Activated CD4-positive, alpha-beta T cell treated with anti-CD3 and anti-CD28 coated beads for 36 hours (primary cell): ENCODE measurements around the gene RTN4. TPM values are rescaled to one million over a fixed set of nuclear protein-coding genes. Genes with fewer than 3 reads are reported as not detected.
A peak's percentile ranks its signal among the peaks of the same experiment; 100 is the strongest.
"Not testable (repeated sequence)": the region's sequence is repeated elsewhere in the genome, so short reads cannot be mapped to it uniquely, and the experiment has no call there.

ENCODE experiments used
- ATAC-seq: fragments of 200-7000 bp; cut with Tn5 transposase; one replicate; pipeline ENCODE4 v1.10.0; 2021; ENCODE audit warnings: mild to moderate bottlenecking, moderate library complexity
- CTCF ChIA-PET: fragments of 350-600 bp; sonication (Branson Sonifier 250); formaldehyde crosslinking; loops from one replicate; lab custom pipeline; 2021; ENCODE audit warnings: antibody characterized with exemption; lab: Charles Lee
- POLR2A ChIA-PET: fragments of 350-600 bp; sonication (Branson Sonifier 250); formaldehyde crosslinking; loops from one replicate; lab custom pipeline; 2021; ENCODE audit warnings: antibody characterized with exemption, inconsistent platforms; lab: Charles Lee
- DNase-seq: peaks from one replicate; pipeline ENCODE4 v3.0.0-alpha.2; 2020
- H3K27ac Mint-ChIP-seq: one replicate; pipeline ENCODE4 v1.8.0; 2021; ENCODE audit warnings: mixed read lengths
- H3K27me3 Mint-ChIP-seq: one replicate; pipeline ENCODE4 v1.8.0; 2021; ENCODE audit warnings: mixed read lengths
- H3K36me3 Mint-ChIP-seq: one replicate; pipeline ENCODE4 v1.8.0; 2021; ENCODE audit warnings: low read depth, mixed read lengths
- H3K4me1 Mint-ChIP-seq: one replicate; pipeline ENCODE4 v1.8.0; 2021; ENCODE audit warnings: mixed read lengths
- H3K4me3 Mint-ChIP-seq: one replicate; pipeline ENCODE4 v1.8.0; 2021; ENCODE audit warnings: mild to moderate bottlenecking, moderate library complexity, mixed read lengths
- H3K9me3 Mint-ChIP-seq: one replicate; pipeline ENCODE4 v1.8.0; 2021; ENCODE audit warnings: low read depth, mixed read lengths
- intact Hi-C, 2 experiments: fragments of 100-400 bp; cut with DNase I in 1 of 2; cut with micrococcal nuclease in 1 of 2; formaldehyde crosslinking; loops; one replicate each; pipeline versions ENCODE4 v1.14.2 to v1.15.1; 2022 to 2024; cut with DNase I, micrococcal nuclease
- total RNA-seq, 2 experiments: library from RNA; stranded (reverse); gene quantifications; one replicate each; pipeline ENCODE4 v1.2.3, GENCODE V29; 2021

The RTN4 gene
- 10 to 100 TPM; 70.3 to 84.8 TPM for total RNA-seq

GRCh38 chr2:55050100-55050994, at the start of gene RTN4:
TSS of gene RTN4 (minus strand) at chr2:55050451. CDS start at chr2:55050300, 151 bp downstream.
- POLR2A ChIA-PET = interaction anchor here (0.6 to 1.6 kb wide), 6 partner anchors 25 to 490 kb away, joined by 3 to 11 read pairs (median 4); partner anchors contain the start of genes CLHC1, EML6 and RPS27A
- peak within 1 kb of the TSS; percentile 99 for H3K4me3 Mint-ChIP-seq
- H3K27me3 Mint-ChIP-seq = no peaks in the 10 kb centered on the region
- H3K9me3 Mint-ChIP-seq = no peaks in the 10 kb centered on the region
- CTCF ChIA-PET = interaction anchor here (0.7 to 5.5 kb wide), 9 partner anchors 10 to 201 kb away, joined by 3 to 43 read pairs (median 4); no protein-coding TSS in a partner anchor
- ATAC-seq (peak; percentile 92), DNase-seq (peak; percentile 99)
- H3K4me1 Mint-ChIP-seq = peaks cover 60% of the 10 kb centered on the region
- intact Hi-C loops = loop anchor here (1.0 to 10.0 kb wide), 19 partner anchors 52 to 1078 kb away; partner anchors contain the start of genes CFAP36 (in 2 of the 2), CLHC1 (in 2 of the 2), EML6 (in 2 of the 2) and PNPT1 (in 2 of the 2)
- peak within 1 kb of the TSS; percentile 100 for H3K27ac Mint-ChIP-seq
- H3K36me3 Mint-ChIP-seq = no peaks in the 10 kb centered on the region

- H3K4me3 Mint-ChIP-seq = no peak overlapping the region
- CTCF ChIA-PET = no interaction called here
- intact Hi-C loops = no loop called here
- no peaks in the 10 kb centered on the region for H3K9me3 Mint-ChIP-seq
- POLR2A ChIA-PET = no interaction called here
- peaks cover 13% of the 10 kb centered on the region for H3K4me1 Mint-ChIP-seq
- DNase-seq (no peak), ATAC-seq (peak; percentile 75)
- H3K27me3 Mint-ChIP-seq = no peaks in the 10 kb centered on the region
- no peaks in the 10 kb centered on the region for H3K36me3 Mint-ChIP-seq
- peak overlapping the region; percentile 81 for H3K27ac Mint-ChIP-seq
Observed at GRCh38 chr2:55099493-55099877, 49.2 kb upstream of the RTN4 start.

GRCh38 chr2:55097461-55098410, 47.5 kb upstream of the RTN4 start:
- no peak for ATAC-seq
- CTCF ChIA-PET = interaction anchor here (0.6 to 1.1 kb wide), 4 partner anchors 7 to 240 kb away, joined by 3 read pairs; no protein-coding TSS in a partner anchor
- no peak overlapping the region for H3K27ac Mint-ChIP-seq

GRCh38 chr2:55097082-55097460, 46.8 kb upstream of the RTN4 start:
- ChIA-PET POLR2A (no interaction called here), CTCF (interaction anchor here (0.6 to 1.1 kb wide), 4 partner anchors 8 to 240 kb away, joined by 3 read pairs; no protein-coding TSS in a partner anchor)
- H3K27ac Mint-ChIP-seq = no peak overlapping the region

More at GRCh38 chr2:55097461-55098410, 47.5 kb upstream of the RTN4 start:
- no peaks in the 10 kb centered on the region for H3K9me3 Mint-ChIP-seq
- H3K4me3 Mint-ChIP-seq = no peak overlapping the region
- POLR2A ChIA-PET = no interaction called here
- DNase-seq = no peak
- intact Hi-C loops = no loop called here
- peaks cover 15% of the 10 kb centered on the region for H3K4me1 Mint-ChIP-seq
- H3K36me3 Mint-ChIP-seq = no peaks in the 10 kb centered on the region
- H3K27me3 Mint-ChIP-seq = no peaks in the 10 kb centered on the region

GRCh38 chr2:55096586-55096985, 46.3 kb upstream of the RTN4 start:
- ATAC-seq (no peak), DNase-seq (no peak)
- Mint-ChIP-seq H3K9me3 (no peaks in the 10 kb centered on the region), H3K27me3 (no peaks in the 10 kb centered on the region), H3K27ac (no peak overlapping the region), H3K36me3 (no peaks in the 10 kb centered on the region), H3K4me3 (no peak overlapping the region), H3K4me1 (peaks cover 18% of the 10 kb centered on the region)
- intact Hi-C loops = no loop called here
- ChIA-PET CTCF (interaction anchor here (0.6 to 1.4 kb wide), 3 partner anchors 8 to 39 kb away, joined by 3 read pairs; no protein-coding TSS in a partner anchor), POLR2A (no interaction called here)

More at GRCh38 chr2:55097082-55097460, 46.8 kb upstream of the RTN4 start:
- H3K36me3 Mint-ChIP-seq = no peaks in the 10 kb centered on the region
- intact Hi-C loops = no loop called here
- no peaks in the 10 kb centered on the region for H3K27me3 Mint-ChIP-seq
- H3K9me3 Mint-ChIP-seq = no peaks in the 10 kb centered on the region
- ATAC-seq = no peak
- no peak overlapping the region for H3K4me3 Mint-ChIP-seq
- no peak for DNase-seq
- H3K4me1 Mint-ChIP-seq = peaks cover 18% of the 10 kb centered on the region

GRCh38 chr2:55093381-55093780, 43.1 kb upstream of the RTN4 start:
- Mint-ChIP-seq H3K27ac (no peak overlapping the region), H3K4me3 (no peak overlapping the region), H3K27me3 (no peaks in the 10 kb centered on the region), H3K36me3 (no peaks in the 10 kb centered on the region), H3K9me3 (no peaks in the 10 kb centered on the region), H3K4me1 (peaks cover 6% of the 10 kb centered on the region)
- no peak for ATAC-seq
- intact Hi-C loops = no loop called here
- CTCF ChIA-PET = interaction anchor here (1.0 kb wide), 1 partner anchor 32 kb away, joined by 3 read pairs; no protein-coding TSS in a partner anchor
- no peak for DNase-seq
- POLR2A ChIA-PET = no interaction called here

GRCh38 chr2:55092439-55092838, 42.2 kb upstream of the RTN4 start:
- Mint-ChIP-seq H3K27me3 (no peaks in the 10 kb centered on the region), H3K9me3 (no peaks in the 10 kb centered on the region), H3K4me3 (no peak overlapping the region), H3K36me3 (no peaks in the 10 kb centered on the region), H3K27ac (no peak overlapping the region), H3K4me1 (peaks cover 6% of the 10 kb centered on the region)
- intact Hi-C loops = no loop called here
- POLR2A ChIA-PET = no interaction called here
- peak; percentile 53 for ATAC-seq
- no peak for DNase-seq
- CTCF ChIA-PET = interaction anchor here (0.6 to 1.0 kb wide), 3 partner anchors 8 to 48 kb away, joined by 3 to 4 read pairs (median 3); no protein-coding TSS in a partner anchor

GRCh38 chr2:55091681-55092080, 41.4 kb upstream of the RTN4 start:
- H3K4me3 Mint-ChIP-seq, POLR2A ChIA-PET, H3K4me1 Mint-ChIP-seq, H3K36me3 Mint-ChIP-seq, intact Hi-C loops, CTCF ChIA-PET, DNase-seq, H3K9me3 Mint-ChIP-seq, ATAC-seq, H3K27me3 Mint-ChIP-seq, H3K27ac Mint-ChIP-seq: not testable (repeated sequence)

- no peak overlapping the region for H3K4me3 Mint-ChIP-seq
- H3K27ac Mint-ChIP-seq = no peak overlapping the region
- intact Hi-C loops = no loop called here
- no peaks in the 10 kb centered on the region for H3K9me3 Mint-ChIP-seq
- DNase-seq (no peak), ATAC-seq (no peak)
- peaks cover 6% of the 10 kb centered on the region for H3K4me1 Mint-ChIP-seq
- H3K36me3 Mint-ChIP-seq = no peaks in the 10 kb centered on the region
- POLR2A ChIA-PET = no interaction called here
- H3K27me3 Mint-ChIP-seq = no peaks in the 10 kb centered on the region
- CTCF ChIA-PET = no interaction called here
Observed at GRCh38 chr2:55090702-55091101, 40.5 kb upstream of the RTN4 start.

- Mint-ChIP-seq H3K27ac (no peak overlapping the region), H3K4me1 (peaks cover 6% of the 10 kb centered on the region), H3K27me3 (no peaks in the 10 kb centered on the region), H3K4me3 (no peak overlapping the region), H3K36me3 (no peaks in the 10 kb centered on the region), H3K9me3 (no peaks in the 10 kb centered on the region)
- intact Hi-C loops = no loop called here
- CTCF ChIA-PET = no interaction called here
- POLR2A ChIA-PET = no interaction called here
- DNase-seq (no peak), ATAC-seq (no peak)
Observed at GRCh38 chr2:55089726-55090125, 39.5 kb upstream of the RTN4 start.

- no peaks in the 10 kb centered on the region for H3K27me3 Mint-ChIP-seq
- H3K36me3 Mint-ChIP-seq = no peaks in the 10 kb centered on the region
- H3K4me1 Mint-ChIP-seq = peaks cover 6% of the 10 kb centered on the region
- ATAC-seq (no peak), DNase-seq (no peak)
- H3K4me3 Mint-ChIP-seq = no peak overlapping the region
- H3K9me3 Mint-ChIP-seq = no peaks in the 10 kb centered on the region
- ChIA-PET CTCF (no interaction called here), POLR2A (no interaction called here)
- H3K27ac Mint-ChIP-seq = no peak overlapping the region
- intact Hi-C loops = no loop called here
Observed at GRCh38 chr2:55088400-55088799, 38.1 kb upstream of the RTN4 start.
